ENCODE results near the gene CCDC184.
"Not testable (repeated sequence)": the region's sequence is repeated elsewhere in the genome, so short reads cannot be mapped to it uniquely, and the experiment has no call there.

The CCDC184 gene

DNA sequence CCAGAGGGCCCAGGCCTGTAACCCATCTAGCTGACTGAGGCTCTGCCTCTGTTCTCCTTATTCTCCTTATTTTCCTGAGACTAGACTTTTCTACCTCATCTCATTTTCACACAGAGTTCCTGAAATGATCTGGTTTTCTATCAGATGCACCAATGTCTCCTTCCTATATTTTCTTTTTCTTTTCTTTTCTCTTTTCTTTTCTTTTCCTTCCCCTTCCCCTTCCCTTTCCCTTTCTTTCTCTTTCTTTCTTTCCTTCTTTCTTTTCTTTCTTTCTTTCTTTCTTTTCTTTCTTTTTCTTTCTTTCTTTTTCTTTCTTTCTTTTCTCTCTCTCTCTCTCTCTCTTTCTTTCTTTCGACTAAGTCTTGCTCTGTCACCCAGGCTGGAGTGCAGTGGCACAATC is 3.0 kb upstream of the CCDC184 start:
- DNase-seq = no peak

DNA sequence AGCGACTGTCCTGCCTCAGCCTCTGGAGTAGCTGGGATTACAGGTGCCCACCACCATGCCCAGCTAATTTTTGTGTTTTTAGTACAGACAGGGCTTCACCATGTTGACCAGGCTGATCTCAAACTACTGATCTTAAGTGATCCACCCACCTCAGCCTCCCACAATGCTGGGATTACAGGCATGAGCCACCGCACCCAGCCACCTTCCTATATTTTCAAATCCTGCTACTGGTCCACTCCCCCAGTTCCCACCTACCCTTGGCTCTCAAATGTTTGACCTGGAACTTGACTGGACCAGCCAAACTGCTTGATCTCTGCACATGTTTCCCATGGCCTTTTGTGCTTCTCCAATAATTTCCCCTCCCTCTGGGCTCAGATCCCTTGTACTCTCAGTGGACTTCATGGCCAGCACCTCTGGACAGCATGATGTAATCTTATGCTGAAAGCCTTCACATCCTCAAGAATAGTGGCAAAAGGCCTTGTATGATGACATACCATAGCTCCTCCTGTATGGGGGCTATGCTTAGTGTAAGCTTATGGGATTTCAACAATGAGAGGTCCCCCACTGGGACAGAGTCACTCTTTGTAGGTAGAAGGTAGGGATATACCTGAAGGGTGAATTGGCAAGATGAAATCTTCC is 2.5 kb upstream of the CCDC184 start:
- DNase-seq = no peak

DNA sequence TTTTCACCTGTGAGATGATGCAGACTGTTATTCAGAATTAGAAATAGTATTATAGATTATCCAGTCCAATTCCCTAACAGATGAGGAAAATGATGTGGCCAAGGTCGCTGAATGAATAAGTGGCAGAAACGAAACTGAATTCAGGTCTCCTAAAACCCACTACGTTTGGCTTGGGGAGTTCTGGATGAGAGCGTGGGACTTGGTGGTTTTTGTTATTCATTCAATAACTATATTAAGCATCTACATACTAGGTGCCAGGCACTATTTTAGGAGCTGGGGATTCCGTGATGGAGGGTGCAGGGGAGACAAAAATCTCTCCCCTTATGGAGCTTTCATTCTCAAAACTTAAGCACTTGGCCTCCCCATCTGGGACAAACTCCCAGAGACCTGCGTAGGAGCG is 813 bp upstream of the CCDC184 start:
- DNase-seq = no peak

DNA sequence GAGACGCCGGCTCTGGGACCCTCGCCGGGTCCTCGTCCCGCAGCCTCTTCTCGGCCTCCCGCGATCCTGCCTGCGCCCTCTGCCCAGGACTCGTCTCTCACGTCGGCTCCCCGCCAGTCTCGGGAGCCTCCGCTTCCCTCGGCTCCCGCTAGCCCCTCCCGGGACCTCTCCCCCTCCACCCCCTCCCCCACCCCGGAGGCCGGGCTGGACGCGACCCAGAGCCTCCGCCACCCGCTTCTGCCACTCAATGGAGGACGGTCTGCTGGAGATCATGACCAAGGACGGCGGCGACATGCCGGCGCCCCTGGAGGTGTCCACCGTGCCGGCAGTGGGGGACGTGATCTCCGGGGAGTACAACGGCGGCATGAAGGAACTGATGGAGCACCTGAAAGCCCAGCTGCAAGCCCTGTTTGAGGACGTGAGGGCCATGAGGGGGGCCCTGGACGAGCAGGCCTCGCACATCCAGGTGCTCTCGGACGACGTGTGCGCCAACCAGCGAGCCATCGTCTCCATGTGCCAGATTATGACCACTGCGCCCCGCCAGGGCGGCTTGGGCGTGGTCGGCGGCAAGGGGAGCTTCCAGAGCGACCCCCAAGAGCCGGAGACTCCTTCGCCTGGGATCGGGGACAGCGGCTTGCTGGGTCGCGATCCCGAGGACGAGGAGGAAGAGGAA is 568 bp downstream of the CCDC184 start:
- DNase-seq = peak; percentile 8

DNA sequence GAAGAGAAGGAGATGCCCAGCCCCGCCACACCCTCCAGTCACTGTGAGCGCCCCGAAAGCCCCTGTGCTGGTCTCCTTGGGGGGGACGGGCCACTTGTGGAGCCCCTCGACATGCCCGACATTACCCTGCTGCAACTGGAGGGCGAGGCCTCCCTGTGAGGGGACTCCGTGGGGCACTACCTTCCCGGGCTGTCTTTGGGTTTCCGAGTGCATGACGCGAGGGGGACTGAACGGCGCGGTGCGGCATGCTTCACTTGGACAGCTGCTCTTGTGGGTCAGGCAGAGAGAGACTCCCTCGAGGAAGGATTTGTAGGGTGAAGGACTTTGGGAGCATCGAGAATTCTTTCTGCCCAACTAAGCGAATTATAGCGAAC is 1.1 kb downstream of the CCDC184 start:
- no peak for DNase-seq

DNA sequence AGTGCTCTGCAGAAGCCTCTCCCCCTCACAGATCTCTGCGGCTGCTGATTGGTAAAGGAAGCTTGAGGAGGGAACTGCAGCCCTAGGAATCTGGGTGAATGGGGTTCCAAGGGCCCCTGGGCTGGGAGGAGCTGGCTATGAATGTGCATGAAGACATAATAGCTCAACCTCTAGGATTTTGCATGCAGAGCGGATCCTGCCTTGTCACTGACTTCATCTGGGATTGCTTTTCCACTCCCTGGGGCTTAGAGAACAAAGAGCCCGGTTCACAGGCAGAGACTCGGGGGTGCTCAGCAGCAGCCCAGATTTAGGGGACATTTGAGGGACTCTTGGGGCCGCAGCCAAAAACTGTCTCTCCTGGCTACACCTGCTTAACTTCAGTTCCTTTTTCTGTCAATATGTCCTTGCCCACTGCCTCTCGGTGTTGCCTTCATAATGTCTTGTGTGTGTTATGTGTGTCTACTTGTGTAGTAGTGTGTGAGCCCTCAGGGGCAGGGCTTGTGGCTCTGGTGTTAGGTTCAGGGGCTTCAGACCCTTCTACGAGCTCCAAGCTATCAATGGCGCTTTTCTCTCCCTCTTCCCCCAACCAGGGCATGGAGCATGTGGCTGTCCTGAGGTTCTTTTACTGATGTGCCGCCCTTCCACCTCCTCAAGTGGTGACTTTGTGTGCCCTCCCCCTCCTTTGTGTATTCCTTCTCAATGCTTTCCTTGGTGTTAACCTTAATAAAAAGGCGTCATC is 1.9 kb downstream of the CCDC184 start:
- DNase-seq = no peak

DNA sequence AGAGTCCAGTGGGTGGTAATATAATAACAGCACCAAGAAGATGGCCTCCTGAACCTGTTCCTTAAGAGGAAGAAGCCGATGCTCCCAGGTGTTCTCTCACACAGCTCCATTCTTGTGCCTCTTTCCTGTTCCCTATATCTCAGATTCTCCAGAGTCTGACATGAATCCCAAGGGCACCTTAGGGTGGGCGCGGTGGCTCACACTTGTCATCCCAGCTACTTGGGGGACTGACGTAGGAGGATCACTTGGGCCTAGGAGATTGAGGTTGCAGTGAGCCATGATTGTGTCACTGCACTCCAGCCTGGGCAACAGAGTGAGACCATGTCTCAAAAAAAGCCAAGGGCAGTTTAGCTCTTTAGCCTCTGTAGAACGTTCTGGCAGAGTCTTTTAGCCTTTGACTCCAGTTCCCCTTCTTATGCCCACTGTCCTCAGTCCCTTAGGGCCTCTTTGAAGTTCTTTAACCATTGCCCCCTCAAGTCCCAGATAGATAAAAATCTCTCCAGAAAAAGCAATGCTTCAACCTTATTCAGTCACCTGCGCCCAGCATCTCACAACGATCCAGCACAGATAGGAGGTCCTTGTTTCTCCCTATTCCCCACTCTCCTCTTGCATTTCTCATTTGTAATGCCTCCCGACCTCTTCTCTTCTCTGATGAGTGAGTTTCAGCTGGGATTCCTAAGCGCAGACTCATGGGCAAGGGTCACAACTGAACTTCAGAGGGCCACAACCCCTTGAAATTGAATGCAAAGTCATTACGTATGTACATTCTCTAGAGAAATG is 4.7 kb downstream of the CCDC184 start:
- DNase-seq = no peak

DNA sequence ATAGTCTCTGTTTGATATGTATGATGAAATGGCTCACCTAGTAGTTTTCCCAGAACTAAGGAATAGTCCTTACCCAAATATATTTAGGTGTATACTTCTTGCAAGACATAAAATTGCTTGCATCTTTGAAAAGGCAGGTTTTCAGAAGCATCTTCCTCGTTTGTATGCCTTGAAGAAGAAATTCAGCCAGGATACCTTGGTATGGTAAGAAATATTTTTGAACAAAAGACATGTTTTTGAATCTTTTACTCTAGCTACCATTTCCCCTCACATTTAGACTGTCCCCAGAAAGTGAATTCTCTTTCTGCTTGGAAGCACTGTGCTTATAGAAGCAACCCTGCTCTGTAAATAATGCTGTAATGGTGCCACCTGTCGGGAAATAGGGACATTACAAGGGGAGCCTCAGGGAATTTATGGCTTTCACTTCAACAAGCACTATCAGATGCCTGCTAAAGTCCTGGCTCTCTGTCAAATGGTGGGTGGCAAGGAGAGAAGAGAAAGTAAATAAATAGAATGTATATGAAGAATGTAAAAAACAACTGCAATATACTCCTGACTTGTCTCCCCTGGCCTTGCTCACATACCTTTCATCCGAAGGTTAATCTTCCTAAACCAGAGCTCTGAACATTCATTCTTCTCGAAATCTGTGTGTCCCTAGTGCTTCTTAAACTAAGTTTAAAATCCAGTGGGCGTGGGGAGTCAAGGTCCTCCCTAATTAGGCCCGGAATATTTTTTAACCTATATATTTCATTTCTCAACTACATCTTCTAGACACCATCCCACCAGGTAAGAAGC is 6.1 kb downstream of the CCDC184 start:
- DNase-seq = peak; percentile 55

DNA sequence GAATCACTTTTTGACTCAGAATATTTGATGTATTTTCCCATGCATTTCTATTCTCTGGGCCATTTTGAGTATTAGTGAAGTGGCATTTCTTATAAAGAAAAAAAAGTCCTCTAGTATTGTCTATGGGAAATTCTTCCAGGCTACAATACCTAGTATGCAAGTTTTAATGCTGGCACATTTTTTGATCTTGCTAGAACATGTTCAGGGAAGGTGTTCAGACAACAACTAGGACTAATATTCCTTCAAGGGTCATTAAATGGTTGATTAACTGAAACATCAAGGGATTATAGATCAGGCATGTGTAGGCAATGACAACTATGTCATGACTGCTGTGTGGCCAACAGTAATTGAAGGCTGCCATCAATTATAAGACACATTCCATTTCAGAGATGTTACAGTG is 7.7 kb downstream of the CCDC184 start:
- DNase-seq = no peak

DNA sequence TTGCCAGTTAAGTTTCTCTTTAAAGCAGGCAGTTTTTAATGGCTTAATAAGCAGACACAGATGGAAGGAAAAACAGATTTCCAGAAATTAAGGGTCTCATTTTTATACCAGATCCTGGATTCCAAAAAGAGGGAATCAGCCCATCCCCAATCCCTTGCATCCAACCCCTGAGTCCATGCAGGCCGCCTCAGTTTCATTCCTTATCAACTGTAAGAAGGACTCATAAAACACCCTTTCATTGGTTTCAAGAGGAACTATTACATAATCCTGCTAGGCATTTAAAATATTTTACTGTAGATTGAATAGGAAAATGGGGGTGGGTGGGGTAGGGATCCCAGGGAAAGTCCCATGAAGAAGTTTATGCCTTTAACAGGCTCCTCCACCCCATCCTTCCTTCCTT is 9.4 kb downstream of the CCDC184 start:
- no peak for DNase-seq

DNA sequence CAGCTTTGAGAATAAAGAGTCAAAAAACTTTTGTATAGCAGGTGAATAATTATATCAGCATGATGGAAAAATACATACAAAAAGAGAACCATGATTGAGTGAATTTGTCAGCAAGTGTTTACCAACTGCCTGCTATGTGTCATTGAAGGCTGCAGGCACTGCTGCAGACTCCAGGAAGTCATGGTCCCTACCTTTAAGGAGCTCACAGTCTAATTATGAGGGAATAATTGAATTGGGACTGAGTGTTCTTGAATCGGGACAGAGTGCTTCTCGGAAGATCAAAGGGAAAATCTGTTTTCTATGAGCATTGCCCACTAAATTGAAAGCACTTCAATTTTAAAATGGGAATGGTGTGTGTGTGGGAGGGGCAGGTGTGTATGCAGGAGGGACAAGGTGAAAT is 10.2 kb downstream of the CCDC184 start:
- no peak for DNase-seq

DNA sequence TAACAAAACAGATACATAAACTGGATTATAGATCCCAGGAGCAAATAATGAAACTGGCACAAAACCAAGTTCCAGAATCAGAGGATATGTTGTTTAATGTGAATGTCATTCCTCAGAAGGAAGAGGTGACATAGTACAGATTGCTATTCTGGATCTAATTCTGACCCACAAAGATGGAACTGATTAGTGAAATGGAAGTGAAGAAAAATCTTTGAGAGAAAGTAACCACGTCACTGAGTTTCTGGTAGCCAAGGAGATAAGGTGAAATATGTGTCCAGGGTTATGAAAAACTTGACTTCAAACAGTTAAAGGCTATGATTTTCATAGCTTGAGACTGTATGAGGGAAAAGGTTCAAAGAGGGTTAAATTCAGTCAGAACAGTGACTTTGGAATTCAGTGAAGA is 11.4 kb downstream of the CCDC184 start:
- no peak for DNase-seq

DNA sequence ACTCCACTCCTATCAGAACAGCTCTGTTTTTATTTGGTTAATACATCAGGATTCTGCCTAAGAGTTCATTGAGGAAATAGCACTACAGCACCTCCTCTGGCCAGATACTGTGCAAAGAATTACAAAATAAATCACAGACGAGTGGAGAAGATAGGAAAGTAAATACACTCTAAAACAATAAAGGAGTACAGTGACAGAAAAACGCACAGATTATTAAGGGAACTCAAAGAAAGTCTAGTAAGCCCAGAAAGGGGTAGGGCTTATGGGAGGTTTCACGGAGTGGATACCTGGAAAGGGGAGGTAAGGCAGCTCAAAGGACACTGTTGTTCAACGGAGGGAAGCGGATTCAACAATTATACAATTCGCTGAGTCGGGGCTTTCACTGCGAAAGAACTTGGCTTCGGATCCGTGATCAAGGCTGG is 14.1 kb downstream of the CCDC184 start:
- no peak for DNase-seq

DNA sequence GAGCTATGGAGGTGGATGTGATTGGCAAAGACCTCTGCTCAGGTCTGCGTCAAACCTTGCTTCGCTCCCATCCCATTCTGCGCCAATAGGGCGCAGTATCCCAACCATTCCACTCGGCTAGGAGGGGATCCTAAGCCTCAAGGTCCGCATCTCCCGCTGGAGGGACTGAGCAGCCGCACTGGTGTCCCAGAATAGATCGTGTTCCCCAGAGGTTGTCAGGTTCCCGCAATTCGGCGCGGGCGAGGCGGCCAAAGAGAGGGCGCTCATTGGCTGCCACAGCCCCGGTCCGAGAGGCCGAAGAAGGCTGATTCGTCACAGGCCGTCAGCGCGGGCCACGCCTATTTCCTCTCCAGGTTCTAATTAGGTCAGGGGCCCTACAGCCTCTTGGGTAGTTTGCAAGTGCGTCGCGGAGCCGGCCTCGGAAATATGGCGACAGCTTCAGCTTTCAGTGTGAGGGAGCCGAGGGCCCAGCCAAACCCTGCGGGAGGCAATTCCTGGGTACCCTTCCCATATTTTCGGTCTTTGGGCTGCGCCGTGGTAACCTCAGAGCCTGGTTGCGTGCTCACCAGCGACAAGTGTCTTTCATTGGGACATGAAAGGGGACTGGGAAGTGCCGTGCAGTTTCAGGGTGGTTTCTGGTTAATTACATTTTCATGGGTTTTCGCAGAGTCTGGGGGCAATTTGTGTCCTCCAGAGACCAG is 14.7 kb downstream of the CCDC184 start:
- DNase-seq = peak; percentile 94

DNA sequence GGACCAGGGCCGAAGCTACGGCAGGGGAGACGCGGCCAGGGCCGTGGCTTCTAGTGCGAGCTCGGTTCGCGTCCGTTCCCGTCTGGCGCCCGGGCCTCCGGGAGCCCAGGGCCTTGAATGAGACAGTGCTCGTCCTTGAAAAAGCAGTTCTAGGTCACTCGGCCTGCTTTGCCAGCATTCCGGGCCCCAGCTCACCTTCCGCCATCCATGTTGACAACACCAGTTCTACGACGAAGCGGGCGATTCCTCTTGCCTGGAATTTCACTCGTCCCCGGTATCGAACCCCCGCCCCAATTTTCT is 15.2 kb downstream of the CCDC184 start:
- DNase-seq = peak; percentile 26

DNA sequence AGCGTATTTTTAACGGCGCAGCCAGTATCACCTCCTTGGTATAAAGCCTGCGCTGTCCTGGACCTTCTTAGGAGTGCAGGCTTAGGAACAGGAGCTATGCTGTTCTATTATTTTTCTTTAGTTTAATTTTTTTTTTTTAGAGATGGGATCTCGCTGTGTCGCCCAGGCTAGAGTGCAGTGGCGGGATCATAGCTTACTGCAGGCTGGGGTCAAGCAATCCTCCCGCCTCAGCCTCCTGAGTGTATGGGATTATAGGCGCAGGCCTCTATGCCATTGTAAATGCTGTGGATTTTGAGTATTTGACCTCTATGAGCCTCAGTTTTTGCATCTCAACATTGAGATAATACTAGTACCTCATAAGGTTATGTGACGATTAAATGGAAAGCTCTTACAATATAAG is 15.5 kb downstream of the CCDC184 start:
- DNase-seq = no peak

DNA sequence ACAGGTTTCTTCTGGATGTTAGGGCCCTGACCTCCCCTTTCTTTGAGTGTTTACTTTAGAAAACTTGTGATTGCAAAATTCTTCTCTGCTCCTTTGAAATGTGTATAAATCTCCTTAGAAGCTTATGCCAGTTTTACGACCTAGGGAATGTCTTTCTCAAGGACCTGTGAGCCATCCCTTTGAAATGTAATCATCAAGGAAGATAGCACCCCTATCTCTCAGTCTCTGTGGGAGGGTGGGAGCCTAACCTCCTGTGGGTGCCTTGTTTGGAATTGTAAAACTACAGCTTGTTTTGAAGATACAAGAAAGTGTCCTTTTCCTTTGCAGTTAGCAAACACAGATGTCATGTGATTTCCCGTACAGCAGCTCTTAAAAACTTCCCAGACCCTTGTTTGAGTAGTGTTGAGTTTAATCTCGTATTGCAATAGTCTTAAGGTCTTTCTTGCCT is 16.4 kb downstream of the CCDC184 start:
- peak; percentile 28 for DNase-seq

DNA sequence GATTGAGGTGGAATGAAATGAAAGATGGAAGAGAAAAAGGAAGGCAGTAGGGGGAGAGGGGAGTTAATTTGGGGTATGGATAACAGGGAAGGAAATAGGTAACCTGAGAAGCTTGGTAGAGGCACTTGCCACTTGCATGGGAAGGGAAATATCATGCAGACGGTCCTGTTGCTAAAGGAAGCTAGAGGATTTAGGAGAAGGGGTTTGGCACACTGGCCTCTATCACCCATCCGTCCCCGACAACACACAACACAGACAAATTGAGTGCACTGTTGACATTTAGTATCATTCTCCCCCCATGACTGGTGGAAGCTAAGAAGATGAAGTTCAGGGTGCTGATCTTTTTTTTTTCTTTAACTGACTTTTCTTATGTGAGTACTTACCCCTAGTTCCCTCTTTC is 17.6 kb downstream of the CCDC184 start:
- no peak for DNase-seq

DNA sequence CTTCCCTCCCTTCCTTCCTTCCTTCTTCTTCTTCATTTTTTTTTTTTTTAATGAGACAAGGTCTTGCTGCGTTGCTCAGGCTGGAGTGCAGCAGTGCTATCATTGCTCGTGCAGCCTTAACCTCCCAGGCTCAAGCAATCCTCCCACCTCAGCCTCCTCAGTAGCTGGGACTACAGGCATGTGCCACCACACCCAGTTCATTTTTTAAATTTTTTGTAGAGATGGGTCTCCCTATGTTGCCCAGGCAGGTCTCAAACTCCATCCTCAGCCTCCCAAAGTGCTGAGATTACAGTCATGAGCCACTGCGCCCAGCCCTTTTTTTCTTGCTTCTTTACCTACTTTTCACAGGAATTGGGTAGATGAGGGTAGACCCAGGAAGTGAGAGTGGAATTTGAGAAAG is 18.1 kb downstream of the CCDC184 start:
- DNase-seq = no peak

DNA sequence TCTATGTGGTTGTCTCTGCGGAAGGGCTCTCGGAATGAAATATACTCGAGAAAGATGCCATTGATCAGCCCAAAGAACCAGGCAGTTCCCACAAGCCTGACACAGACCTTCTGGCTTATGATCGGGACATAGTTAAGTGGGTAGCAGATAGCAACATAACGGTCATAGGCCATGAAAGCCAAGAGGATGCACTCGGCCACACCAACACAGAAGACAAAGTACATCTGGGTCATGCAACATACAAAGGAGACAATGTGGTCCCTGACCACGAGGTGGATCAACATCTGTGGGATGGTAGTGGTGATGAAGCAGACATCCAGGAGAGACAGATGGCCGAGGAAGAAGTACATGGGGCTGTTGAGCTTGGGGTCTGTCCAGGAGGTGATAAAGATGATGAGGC is 19.3 kb downstream of the CCDC184 start:
- DNase-seq = no peak

DNA sequence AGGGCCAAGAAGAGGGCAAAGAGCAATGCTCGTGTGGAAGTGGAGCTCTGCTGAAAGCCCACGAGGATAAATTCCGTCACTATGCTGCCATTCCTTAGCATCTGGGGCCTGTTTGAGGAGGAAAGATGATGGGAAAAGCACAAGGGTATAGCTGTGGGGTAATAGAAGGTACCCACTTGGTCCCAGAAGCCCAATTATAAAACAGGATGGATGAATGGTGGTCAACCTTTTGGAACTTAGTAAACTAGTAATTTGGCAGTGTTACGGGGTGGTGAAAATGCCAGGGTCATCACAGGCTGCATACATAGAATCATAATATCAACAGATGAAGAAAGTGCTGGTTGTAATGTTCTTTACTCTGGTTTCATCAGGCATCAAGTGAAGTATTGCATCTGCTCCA is 19.7 kb downstream of the CCDC184 start, which contains the start of gene OR10AD1:
OR10AD1 (minus strand) TSS at position 101 of the 400 bp plus-strand sequence; CDS start at position 101, 0 bp downstream.
- no peak for DNase-seq

DNA sequence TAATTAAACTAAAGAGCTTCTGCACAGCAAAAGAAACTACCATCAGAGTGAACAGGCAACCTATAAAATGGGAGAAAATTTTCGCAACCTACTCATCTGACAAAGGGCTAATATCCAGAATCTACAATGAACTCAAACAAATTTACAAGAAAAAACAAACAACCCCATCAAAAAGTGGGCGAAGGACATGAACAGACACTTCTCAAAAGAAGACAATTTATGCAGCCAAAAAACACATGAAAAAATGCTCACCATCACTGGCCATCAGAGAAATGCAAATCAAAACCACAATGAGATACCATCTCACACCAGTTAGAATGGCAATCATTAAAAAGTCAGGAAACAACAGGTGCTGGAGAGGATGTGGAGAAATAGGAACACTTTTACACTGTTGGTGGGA is 26.1 kb downstream of the CCDC184 start:
- not testable (repeated sequence) for DNase-seq

Data from CD4-positive, alpha-beta T cell treated with Interferon gamma for 1 hour (primary cell).